ENCODE measurements around the gene OR6C2.
A peak's percentile ranks its signal among the peaks of the same experiment; 100 is the strongest.
"Not testable (repeated sequence)": the region's sequence is repeated elsewhere in the genome, so short reads cannot be mapped to it uniquely, and the experiment has no call there.

Gene OR6C2

GRCh38 chr12:55479136-55479535 lies 35.3 kb downstream of the OR6C2 start:
- not testable (repeated sequence) for DNase-seq

DNA sequence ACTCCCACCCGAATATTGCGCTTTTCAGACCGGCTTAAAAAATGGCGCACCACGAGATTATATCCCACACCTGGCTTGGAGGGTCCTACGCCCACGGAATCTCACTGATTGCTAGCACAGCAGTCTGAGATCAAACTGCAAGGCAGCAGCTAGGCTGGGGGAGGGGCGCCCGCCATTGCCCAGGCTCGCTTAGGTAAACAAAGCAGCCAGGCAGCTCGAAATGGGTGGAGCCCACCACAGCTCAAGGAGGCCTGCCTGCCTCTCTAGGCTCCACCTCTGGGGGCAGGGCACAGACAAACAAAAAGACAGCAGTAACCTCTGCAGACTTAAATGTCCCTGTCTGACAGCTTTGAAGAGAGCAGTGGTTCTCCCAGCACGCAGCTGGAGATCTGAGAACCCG lies 40.4 kb downstream of the OR6C2 start:
- DNase-seq = not testable (repeated sequence)

DNA sequence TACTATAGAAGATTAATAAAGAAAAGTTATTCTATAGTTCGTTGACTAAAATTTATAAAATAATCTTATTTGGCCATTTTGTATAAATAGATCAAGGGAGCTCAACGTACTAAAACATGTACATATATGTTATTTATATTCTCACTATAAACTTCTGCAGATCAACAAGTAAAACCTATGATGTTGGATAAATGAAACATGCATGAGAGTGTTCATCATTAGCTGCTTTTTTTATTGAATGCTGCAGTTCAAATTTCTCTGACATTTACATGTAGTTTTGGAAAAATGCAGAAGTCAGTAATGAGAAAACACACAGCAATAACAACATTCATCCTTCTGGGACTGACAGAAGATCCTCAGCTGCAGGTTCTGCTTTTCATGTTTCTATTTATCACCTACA lies 48.2 kb downstream of the OR6C2 start, which contains the start of gene OR6C68:
TSS of gene OR6C68 (plus strand) at position 301 of the 400 bp plus-strand sequence. CDS start at position 301, 0 bp downstream.
- DNase-seq = no peak

GRCh38 chr12:55495490-55495889 lies 51.6 kb downstream of the OR6C2 start:
- DNase-seq = no peak

DNA sequence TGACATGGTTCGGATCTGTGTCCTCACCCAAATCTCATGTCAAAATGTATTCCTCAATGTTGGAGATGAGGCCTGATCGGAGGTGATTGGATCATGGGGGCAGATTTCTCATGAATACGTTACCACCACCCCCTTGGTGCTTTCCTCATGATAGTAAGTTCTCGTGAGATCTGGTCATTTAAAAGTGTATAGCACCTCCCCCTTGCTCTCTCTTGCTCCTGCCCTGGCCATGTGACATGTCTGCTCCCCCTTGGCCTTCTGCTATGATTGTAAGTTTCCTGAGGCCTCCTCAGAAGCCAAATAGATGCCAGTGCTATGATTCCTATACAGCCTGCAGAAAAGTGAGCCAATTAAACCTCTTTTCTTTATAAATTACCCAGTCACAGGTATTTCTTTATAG lies 55.4 kb downstream of the OR6C2 start:
- DNase-seq = no peak

- DNase-seq = peak; percentile 78
Observed at GRCh38 chr12:55499810-55500252, 56.0 kb downstream of the OR6C2 start.

DNA sequence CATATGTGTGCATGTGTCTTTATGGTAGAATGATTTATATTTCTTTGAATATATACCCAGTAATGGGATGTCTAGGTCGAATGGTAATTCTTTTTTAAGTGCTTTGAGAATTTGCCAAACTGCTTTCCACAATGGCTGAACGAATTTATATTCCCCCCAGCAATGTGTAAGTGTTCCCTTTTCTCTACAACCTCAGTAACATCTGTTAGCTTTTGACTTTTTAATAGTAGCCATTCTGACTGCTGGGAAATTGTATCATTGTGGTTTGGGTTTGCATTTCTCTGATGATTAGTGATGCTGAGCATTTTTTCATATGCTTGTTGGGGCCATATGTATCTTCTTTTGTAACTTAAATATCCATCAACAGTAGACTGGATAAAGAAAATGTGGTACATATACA lies 57.7 kb downstream of the OR6C2 start:
- DNase-seq = no peak

All from hematopoietic multipotent progenitor cell treated with erythropoietin and hydrocortisone succinate and interleukin-3 and kit ligand, for 6 days (in vitro differentiated cells).